ENCODE measurements around the gene PRCC. TPM values are rescaled to one million over a fixed set of nuclear protein-coding genes. Genes with fewer than 3 reads are reported as not detected.

The PRCC gene, protein sequence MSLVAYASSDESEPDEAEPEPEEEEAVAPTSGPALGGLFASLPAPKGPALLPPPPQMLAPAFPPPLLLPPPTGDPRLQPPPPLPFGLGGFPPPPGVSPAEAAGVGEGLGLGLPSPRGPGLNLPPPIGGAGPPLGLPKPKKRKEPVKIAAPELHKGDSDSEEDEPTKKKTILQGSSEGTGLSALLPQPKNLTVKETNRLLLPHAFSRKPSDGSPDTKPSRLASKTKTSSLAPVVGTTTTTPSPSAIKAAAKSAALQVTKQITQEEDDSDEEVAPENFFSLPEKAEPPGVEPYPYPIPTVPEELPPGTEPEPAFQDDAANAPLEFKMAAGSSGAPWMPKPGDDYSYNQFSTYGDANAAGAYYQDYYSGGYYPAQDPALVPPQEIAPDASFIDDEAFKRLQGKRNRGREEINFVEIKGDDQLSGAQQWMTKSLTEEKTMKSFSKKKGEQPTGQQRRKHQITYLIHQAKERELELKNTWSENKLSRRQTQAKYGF
- total RNA-seq, result 10 to 100 TPM; 21.2 to 43.6 (median 38.7) TPM

DNA sequence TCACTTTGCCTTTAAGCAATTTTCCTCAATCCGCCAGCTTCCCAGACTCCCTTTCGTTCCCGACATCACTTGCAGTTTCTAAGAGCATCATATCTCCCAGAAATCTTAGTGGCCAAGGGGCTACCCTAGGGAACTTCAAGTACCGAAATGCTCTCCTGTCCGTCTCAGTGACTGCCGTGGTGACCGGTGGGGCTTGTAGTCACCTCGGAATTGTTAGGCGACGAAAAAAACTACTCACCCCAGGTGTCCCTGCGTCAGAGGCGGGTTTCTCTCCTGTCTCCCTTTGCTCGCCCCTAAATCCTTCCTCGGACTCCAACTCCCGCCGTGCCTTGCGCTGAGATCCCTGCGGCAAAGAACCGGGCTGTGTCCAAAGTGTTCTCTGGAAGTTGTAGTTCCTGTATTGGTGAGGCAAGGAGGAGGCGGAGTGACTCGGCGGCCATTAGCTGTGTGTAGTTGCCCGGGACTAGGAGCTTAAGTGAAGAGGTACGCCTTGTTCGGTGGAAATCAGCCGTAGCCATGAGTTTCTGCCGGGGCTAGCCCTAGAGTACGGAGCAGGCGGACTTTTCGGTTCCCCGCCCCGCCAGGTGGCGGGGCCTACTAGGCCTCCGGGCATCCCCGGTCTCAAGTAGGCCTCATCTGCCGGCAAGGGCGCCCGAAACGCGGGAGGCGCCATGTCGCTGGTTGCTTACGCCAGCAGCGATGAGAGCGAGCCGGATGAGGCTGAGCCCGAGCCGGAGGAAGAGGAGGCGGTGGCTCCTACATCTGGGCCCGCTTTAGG lies at the start of gene PRCC:
Gene PRCC (plus strand): TSS at position 435 of the 778 bp plus-strand sequence. CDS start 237 bp downstream, at position 672.
- Histone ChIP-seq H3K4me1 (peaks cover 40 to 57% (median 53%) of the 10 kb centered on the region in 4 donors), H3K4me3 (peak within 1 kb of the TSS; percentile 93 to 99 (median 96)), H3K9me3 (no peaks in the 10 kb centered on the region), H3K36me3 (peaks cover 0 to 22% (median 12%) of the 10 kb centered on the region in 4 donors), H3K27ac (replicated peaks in 1 of 4) (peak within 1 kb of the TSS; percentile 95 to 97 (median 96)), H3K27me3 (no peaks in the 10 kb centered on the region)
- WGBS, result 1% methylated on average over 31 of the region's 50 CpGs
- intact Hi-C loops (cut with DNase I), result loop anchor here (1.0 kb wide), 1 partner anchor 39 kb away; the partner anchor contains the start of genes ISG20L2 and METTL25B
- TF ChIP-seq, protein P1, sequence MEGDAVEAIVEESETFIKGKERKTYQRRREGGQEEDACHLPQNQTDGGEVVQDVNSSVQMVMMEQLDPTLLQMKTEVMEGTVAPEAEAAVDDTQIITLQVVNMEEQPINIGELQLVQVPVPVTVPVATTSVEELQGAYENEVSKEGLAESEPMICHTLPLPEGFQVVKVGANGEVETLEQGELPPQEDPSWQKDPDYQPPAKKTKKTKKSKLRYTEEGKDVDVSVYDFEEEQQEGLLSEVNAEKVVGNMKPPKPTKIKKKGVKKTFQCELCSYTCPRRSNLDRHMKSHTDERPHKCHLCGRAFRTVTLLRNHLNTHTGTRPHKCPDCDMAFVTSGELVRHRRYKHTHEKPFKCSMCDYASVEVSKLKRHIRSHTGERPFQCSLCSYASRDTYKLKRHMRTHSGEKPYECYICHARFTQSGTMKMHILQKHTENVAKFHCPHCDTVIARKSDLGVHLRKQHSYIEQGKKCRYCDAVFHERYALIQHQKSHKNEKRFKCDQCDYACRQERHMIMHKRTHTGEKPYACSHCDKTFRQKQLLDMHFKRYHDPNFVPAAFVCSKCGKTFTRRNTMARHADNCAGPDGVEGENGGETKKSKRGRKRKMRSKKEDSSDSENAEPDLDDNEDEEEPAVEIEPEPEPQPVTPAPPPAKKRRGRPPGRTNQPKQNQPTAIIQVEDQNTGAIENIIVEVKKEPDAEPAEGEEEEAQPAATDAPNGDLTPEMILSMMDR (IDR thresholded peaks at IDR 0.05), result peak in 1 of 3 experiments; percentile 9
- peak; percentile 83 to 92 for TF ChIP-seq POLR2AphosphoS5 (IDR thresholded peaks at IDR 0.05)
- TF ChIP-seq EP300 (IDR thresholded peaks at IDR 0.05), result no peak
- DNase-seq (ENCODE audit: extremely low spot score), result peak; percentile 99

DNA sequence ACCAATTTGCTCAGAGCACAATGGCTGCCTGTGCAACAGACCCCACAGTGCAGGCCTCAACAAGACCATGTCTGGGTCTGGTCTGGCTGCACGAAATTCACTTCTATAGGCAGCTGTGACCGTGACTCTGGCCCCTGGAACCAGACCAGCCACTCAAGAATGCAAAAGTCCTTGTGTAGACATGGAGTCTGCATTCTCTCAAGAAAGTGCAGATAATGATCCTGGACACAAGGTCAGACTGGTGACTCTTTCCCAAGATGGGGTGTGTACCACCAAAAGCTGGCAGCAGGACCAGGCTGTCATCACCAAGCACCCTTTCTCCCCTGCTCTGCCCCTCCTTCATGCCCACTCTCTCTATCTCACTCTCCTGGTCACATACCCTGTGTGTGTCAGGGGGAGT lies 46.2 kb upstream of the PRCC start:
- H3K27me3 ChIP-seq, result no peaks in the 10 kb centered on the region
- WGBS, result 95% methylated on average over 2 of the region's 2 CpGs
- no peaks in the 10 kb centered on the region for H3K9me3 ChIP-seq
- H3K4me3 ChIP-seq, result no peak overlapping the region
- H3K36me3 ChIP-seq, result peaks cover 32 to 68% (median 43%) of the 10 kb centered on the region in 4 donors
- H3K4me1 ChIP-seq, result peaks cover 14 to 24% (median 23%) of the 10 kb centered on the region in 4 donors
- DNase-seq (ENCODE audit: extremely low spot score), result no peak
- no peak overlapping the region for H3K27ac ChIP-seq (replicated peaks in 1 of 4)
- TF ChIP-seq, protein P1 (IDR thresholded peaks at IDR 0.05), result no peak
- TF ChIP-seq POLR2AphosphoS5 (IDR thresholded peaks at IDR 0.05) (no peak), EP300 (IDR thresholded peaks at IDR 0.05) (no peak), POLR2A (IDR thresholded peaks at IDR 0.05; ENCODE audit: low read depth) (no peak)
- intact Hi-C loops (cut with DNase I), result no loop called here

DNA sequence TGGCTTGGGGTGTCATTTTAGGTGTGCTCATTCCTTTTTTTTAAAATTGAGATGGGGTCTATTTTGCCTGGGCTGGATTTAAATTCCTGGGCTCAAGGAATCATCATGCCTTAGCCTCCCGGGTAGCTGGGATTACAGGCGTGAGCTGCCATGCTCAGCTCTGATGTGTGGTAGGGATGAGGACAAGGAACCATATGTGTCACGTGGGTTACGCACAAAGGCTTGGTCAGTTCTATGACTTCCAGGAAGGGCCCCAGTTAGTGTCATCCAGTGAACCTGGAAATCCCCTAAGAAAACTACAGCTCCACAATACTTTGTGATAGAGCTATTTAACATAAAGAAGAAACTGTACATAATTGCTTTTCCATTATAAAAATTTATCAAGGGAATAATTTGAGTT lies 45.8 kb upstream of the PRCC start:
- Histone ChIP-seq H3K9me3 (no peaks in the 10 kb centered on the region), H3K36me3 (peaks cover 32 to 72% (median 44%) of the 10 kb centered on the region in 4 donors), H3K27ac (replicated peaks in 1 of 4) (no peak overlapping the region), H3K4me1 (peaks cover 18 to 28% (median 27%) of the 10 kb centered on the region in 4 donors), H3K27me3 (no peaks in the 10 kb centered on the region), H3K4me3 (no peak overlapping the region)
- intact Hi-C loops (cut with DNase I), result no loop called here
- WGBS, result 76% methylated on average over 4 of the region's 4 CpGs
- no peak for DNase-seq (ENCODE audit: extremely low spot score)
- TF ChIP-seq, protein P1 (IDR thresholded peaks at IDR 0.05), result no peak
- no peak for TF ChIP-seq EP300 (IDR thresholded peaks at IDR 0.05)
- no peak for TF ChIP-seq POLR2AphosphoS5 (IDR thresholded peaks at IDR 0.05)
- TF ChIP-seq POLR2A (IDR thresholded peaks at IDR 0.05; ENCODE audit: low read depth), result no peak

DNA sequence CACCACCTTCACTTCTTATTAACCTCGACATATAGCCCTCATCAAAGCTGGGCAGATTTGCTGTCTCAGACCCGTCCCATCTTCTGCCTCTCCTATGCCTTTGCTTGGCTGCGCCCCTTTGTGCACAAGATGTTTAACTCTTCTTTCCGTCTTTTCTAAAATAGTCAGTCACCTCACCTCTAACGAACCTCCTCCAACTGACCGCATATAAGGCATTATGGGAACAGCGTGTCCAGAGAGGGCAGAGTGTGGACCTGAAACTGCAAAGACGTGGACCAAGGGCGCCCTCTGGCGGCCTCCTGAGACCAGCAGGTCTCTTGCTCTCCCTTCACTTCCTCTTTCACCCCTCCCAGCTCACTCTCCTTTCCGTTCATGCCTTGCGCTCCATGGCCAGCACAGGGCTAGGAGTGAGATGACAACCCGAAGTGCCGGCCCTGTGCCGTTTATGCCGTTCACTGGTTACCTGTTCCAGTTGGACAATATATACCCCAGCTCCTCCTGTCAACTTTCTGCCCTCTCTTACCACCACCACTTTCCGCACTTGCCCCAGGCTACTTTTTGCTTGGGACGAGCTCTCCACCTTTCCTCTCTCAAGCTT lies 41.6 kb upstream of the PRCC start:
- Histone ChIP-seq H3K4me3 (peak overlapping the region; percentile 70 to 79 (median 74)), H3K27ac (replicated peaks in 1 of 4) (peak overlapping the region in 2 of 4 donors; percentile 21 to 57), H3K9me3 (no peaks in the 10 kb centered on the region), H3K36me3 (peaks cover 27 to 53% (median 39%) of the 10 kb centered on the region in 4 donors), H3K27me3 (no peaks in the 10 kb centered on the region), H3K4me1 (peaks cover 41 to 59% (median 59%) of the 10 kb centered on the region in 4 donors)
- DNase-seq (ENCODE audit: extremely low spot score), result peak; percentile 97
- TF ChIP-seq POLR2A (IDR thresholded peaks at IDR 0.05; ENCODE audit: low read depth) (no peak), POLR2AphosphoS5 (IDR thresholded peaks at IDR 0.05) (peak in 1 of 2 donors; percentile 74), EP300 (IDR thresholded peaks at IDR 0.05) (no peak)
- TF ChIP-seq, protein P1 (IDR thresholded peaks at IDR 0.05), result peak; percentile 92 to 95 (median 94)
- intact Hi-C loops (cut with DNase I), result loop anchor here (1.0 kb wide), 1 partner anchor 36 kb away; no protein-coding TSS in a partner anchor
- WGBS, result 11% methylated on average over 18 of the region's 18 CpGs

Measured in esophagus muscularis mucosa (tissue), 4 donors.